Peyer's patch (tissue), 4 donors: ENCODE results near the gene ATP12A. TPM values are rescaled to one million over a fixed set of nuclear protein-coding genes. Genes with fewer than 3 reads are reported as not detected.

Experiments used
- DNase-seq, 3 donors: peaks; one replicate each; pipeline ENCODE4 v3.0.0-alpha.2; 2017 to 2019
- H3K27ac ChIP-seq, 4 donors: fragments of 200-600 bp; sonication (generic); one replicate each; pipeline ENCODE4 v1.5.1; 2016 to 2019
- H3K27me3 ChIP-seq, 2 donors: fragments of 200-600 bp; sonication (generic); one replicate each; pipeline ENCODE4 v1.5.1; 2019
- H3K36me3 ChIP-seq, 3 donors: fragments of 200-600 bp; sonication (generic); one replicate each; pipeline ENCODE4 v1.5.1; 2016 to 2019
- H3K4me1 ChIP-seq, 4 donors: fragments of 200-600 bp; sonication (generic); one replicate each; pipeline ENCODE4 v1.5.1; 2016 to 2019
- H3K4me3 ChIP-seq, 4 donors: fragments of 200-600 bp; sonication (generic); 1 replicate in 3 of 4; 2 replicates in 1 of 4; pipeline ENCODE4 v1.5.1; 2016 to 2019; ENCODE audit warnings: mild to moderate bottlenecking in 1 of 4
- H3K9me3 ChIP-seq, 4 donors: fragments of 200-600 bp; sonication (generic); one replicate each; pipeline ENCODE4 v1.5.1; 2016 to 2019; ENCODE audit warnings: mild to moderate bottlenecking in 1 of 4
- CTCF ChIP-seq, 6 experiments: fragments of 450-650 bp in 4 of 6; fragments of 200-600 bp in 2 of 6; sonication (generic) in 1 of 6; IDR thresholded peaks; one replicate each; pipeline ENCODE4 v1.5.1; 2017 to 2019; ENCODE audit warnings: antibody characterized with exemption in 6 of 6, mild to moderate bottlenecking in 3 of 6, moderate library complexity in 1 of 6
- POLR2A ChIP-seq, 2 donors: fragments of 450-650 bp; IDR thresholded peaks; one replicate each; pipeline ENCODE4 v1.5.1; 2017; ENCODE audit warnings: antibody characterized with exemption in 2 of 2, mild to moderate bottlenecking in 2 of 2, moderate library complexity in 2 of 2
- total RNA-seq, 4 donors: library from RNA; depleted of rRNA; stranded (reverse); fragments of >200 nt; gene quantifications; one replicate each; pipeline ENCODE4 v1.1.0, GENCODE V29; 2016

ATP12A gene
- total RNA-seq, 4 donors from 2014 or later: not detected

- H3K27ac ChIP-seq: no peak overlapping the region
- H3K9me3 ChIP-seq: no peaks in the 10 kb centered on the region
- DNase-seq: no peak
- H3K4me3 ChIP-seq: no peak overlapping the region
- TF ChIP-seq CTCF (IDR thresholded peaks at IDR 0.05) (no peak), POLR2A (IDR thresholded peaks at IDR 0.05) (no peak)
- H3K36me3 ChIP-seq: no peaks in the 10 kb centered on the region
- peaks cover 0 to 16% (median 0%) of the 10 kb centered on the region in 4 donors for H3K4me1 ChIP-seq
- no peaks in the 10 kb centered on the region for H3K27me3 ChIP-seq
These were observed 62.1 kb downstream of the ATP12A start for GRCh38 chr13:24742294-24742693.

GRCh38 chr13:24742977-24743376, 62.8 kb downstream of the ATP12A start:
- H3K4me1 ChIP-seq: peaks cover 0 to 22% (median 2%) of the 10 kb centered on the region in 4 donors
- no peak for DNase-seq
- H3K9me3 ChIP-seq: no peaks in the 10 kb centered on the region
- peaks cover 0 to 5% of the 10 kb centered on the region in 2 donors for H3K27me3 ChIP-seq
- no peak overlapping the region for H3K27ac ChIP-seq
- TF ChIP-seq CTCF (IDR thresholded peaks at IDR 0.05) (no peak), POLR2A (IDR thresholded peaks at IDR 0.05) (no peak)
- H3K4me3 ChIP-seq: no peak overlapping the region
- H3K36me3 ChIP-seq: no peaks in the 10 kb centered on the region

GRCh38 chr13:24744247-24744646, 64.0 kb downstream of the ATP12A start:
- Histone ChIP-seq H3K4me1 (peaks cover 0 to 24% (median 2%) of the 10 kb centered on the region in 4 donors), H3K9me3 (no peaks in the 10 kb centered on the region), H3K4me3 (no peak overlapping the region), H3K27ac (no peak overlapping the region), H3K36me3 (no peaks in the 10 kb centered on the region), H3K27me3 (peaks cover 0 to 5% of the 10 kb centered on the region in 2 donors)
- TF ChIP-seq CTCF (IDR thresholded peaks at IDR 0.05) (no peak), POLR2A (IDR thresholded peaks at IDR 0.05) (no peak)
- DNase-seq: no peak

GRCh38 chr13:24745516-24745860, 65.3 kb downstream of the ATP12A start:
- H3K9me3 ChIP-seq: no peaks in the 10 kb centered on the region
- peaks cover 0 to 5% of the 10 kb centered on the region in 2 donors for H3K27me3 ChIP-seq
- H3K36me3 ChIP-seq: no peaks in the 10 kb centered on the region

GRCh38 chr13:24745861-24746617, 65.8 kb downstream of the ATP12A start:
- TF ChIP-seq POLR2A (IDR thresholded peaks at IDR 0.05) (no peak), CTCF (IDR thresholded peaks at IDR 0.05) (no peak)
- H3K27ac ChIP-seq: no peak overlapping the region
- H3K9me3 ChIP-seq: no peaks in the 10 kb centered on the region
- no peaks in the 10 kb centered on the region for H3K36me3 ChIP-seq
- H3K4me1 ChIP-seq: peaks cover 0 to 24% (median 2%) of the 10 kb centered on the region in 4 donors
- peak overlapping the region in 1 of 4 donors; percentile 39 for H3K4me3 ChIP-seq
- no peak for DNase-seq
- H3K27me3 ChIP-seq: peaks cover 0 to 5% of the 10 kb centered on the region in 2 donors

More at GRCh38 chr13:24745516-24745860, 65.3 kb downstream of the ATP12A start:
- no peak for DNase-seq
- TF ChIP-seq POLR2A (IDR thresholded peaks at IDR 0.05) (no peak), CTCF (IDR thresholded peaks at IDR 0.05) (no peak)
- H3K4me3 ChIP-seq: no peak overlapping the region
- peaks cover 0 to 24% (median 2%) of the 10 kb centered on the region in 4 donors for H3K4me1 ChIP-seq
- no peak overlapping the region for H3K27ac ChIP-seq
